ENCODE data around the gene SIGLEC6. TPM values are rescaled to one million over a fixed set of nuclear protein-coding genes. Genes with fewer than 3 reads are reported as not detected.
"Not testable (repeated sequence)": the region's sequence is repeated elsewhere in the genome, so short reads cannot be mapped to it uniquely, and the experiment has no call there.

Gene SIGLEC6
- polyA plus RNA-seq, 1 donor from 2014 or later = 27.6 TPM

GRCh38 chr19:51509823-51510660, 21.4 kb downstream of the SIGLEC6 start:
- Mint-ChIP-seq H3K4me1 (peaks cover 5 to 8% (median 6%) of the 10 kb centered on the region in 3 donors), H3K36me3 (no peaks in the 10 kb centered on the region), H3K27ac (no peak overlapping the region), H3K4me3 (no peak overlapping the region), H3K27me3 (peaks cover 2% of the 10 kb centered on the region), H3K9me3 (no peaks in the 10 kb centered on the region)

GRCh38 chr19:51508059-51508733, 23.3 kb downstream of the SIGLEC6 start:
- Mint-ChIP-seq H3K9me3 (peaks cover 0 to 9% (median 1%) of the 10 kb centered on the region in 3 donors), H3K4me1 (peaks cover 0 to 4% (median 3%) of the 10 kb centered on the region in 3 donors), H3K27me3 (peaks cover 2% of the 10 kb centered on the region), H3K36me3 (peaks cover 4% of the 10 kb centered on the region), H3K4me3 (no peak overlapping the region), H3K27ac (no peak overlapping the region)

GRCh38 chr19:51507640-51508058, 23.8 kb downstream of the SIGLEC6 start:
- no peaks in the 10 kb centered on the region for H3K27me3 Mint-ChIP-seq
- H3K36me3 Mint-ChIP-seq = peaks cover 4% of the 10 kb centered on the region
- H3K4me3 Mint-ChIP-seq = no peak overlapping the region
- no peak overlapping the region for H3K27ac Mint-ChIP-seq
- H3K4me1 Mint-ChIP-seq = peaks cover 0 to 5% (median 3%) of the 10 kb centered on the region in 3 donors
- peaks cover 0 to 9% (median 1%) of the 10 kb centered on the region in 3 donors for H3K9me3 Mint-ChIP-seq

- H3K36me3 Mint-ChIP-seq = peaks cover 4% of the 10 kb centered on the region
- no peak overlapping the region for H3K4me3 Mint-ChIP-seq
- peaks cover 0 to 5% (median 3%) of the 10 kb centered on the region in 3 donors for H3K4me1 Mint-ChIP-seq
- H3K27me3 Mint-ChIP-seq = no peaks in the 10 kb centered on the region
- H3K9me3 Mint-ChIP-seq = peaks cover 0 to 9% (median 1%) of the 10 kb centered on the region in 3 donors
- no peak overlapping the region for H3K27ac Mint-ChIP-seq
Measured at GRCh38 chr19:51507192-51507591, 24.3 kb downstream of the SIGLEC6 start.

- Mint-ChIP-seq H3K4me3 (no peak overlapping the region), H3K9me3 (peaks cover 0 to 9% (median 1%) of the 10 kb centered on the region in 3 donors), H3K4me1 (peaks cover 6 to 11% (median 7%) of the 10 kb centered on the region in 3 donors), H3K27me3 (peaks cover 2% of the 10 kb centered on the region), H3K36me3 (peaks cover 4% of the 10 kb centered on the region), H3K27ac (no peak overlapping the region)
Measured at GRCh38 chr19:51505904-51506303, 25.6 kb downstream of the SIGLEC6 start.

- Mint-ChIP-seq H3K4me1 (peaks cover 6 to 8% (median 7%) of the 10 kb centered on the region in 3 donors), H3K36me3 (peaks cover 4% of the 10 kb centered on the region), H3K9me3 (peaks cover 0 to 9% (median 1%) of the 10 kb centered on the region in 3 donors), H3K27ac (no peak overlapping the region), H3K4me3 (peak overlapping the region in 1 of 4 donors; percentile 27), H3K27me3 (peaks cover 2% of the 10 kb centered on the region)
Measured at GRCh38 chr19:51503896-51504295, 27.6 kb downstream of the SIGLEC6 start.

- Mint-ChIP-seq H3K27ac (no peak overlapping the region), H3K4me1 (peaks cover 7 to 12% (median 8%) of the 10 kb centered on the region in 3 donors), H3K4me3 (no peak overlapping the region), H3K9me3 (peaks cover 0 to 9% (median 1%) of the 10 kb centered on the region in 3 donors), H3K36me3 (peaks cover 4% of the 10 kb centered on the region), H3K27me3 (peaks cover 2% of the 10 kb centered on the region)
Measured at GRCh38 chr19:51503286-51503817, 28.1 kb downstream of the SIGLEC6 start.

- peaks cover 4% of the 10 kb centered on the region for H3K36me3 Mint-ChIP-seq
- peaks cover 8 to 12% (median 11%) of the 10 kb centered on the region in 3 donors for H3K4me1 Mint-ChIP-seq
- H3K27me3 Mint-ChIP-seq = peaks cover 2% of the 10 kb centered on the region
- H3K27ac Mint-ChIP-seq = no peak within 1 kb of the TSS
- H3K4me3 Mint-ChIP-seq = peak within 1 kb of the TSS in 2 of 4 donors; percentile 69 to 72
- peaks cover 0 to 9% (median 1%) of the 10 kb centered on the region in 3 donors for H3K9me3 Mint-ChIP-seq
Measured at GRCh38 chr19:51501594-51502263, 29.7 kb downstream of the SIGLEC6 start, which contains the start of gene SIGLEC12. Gene SIGLEC12 (minus strand): TSS chr19:51501800. CDS start chr19:51501733, 67 bp downstream.

- H3K4me3 Mint-ChIP-seq, H3K27ac Mint-ChIP-seq, H3K36me3 Mint-ChIP-seq, H3K9me3 Mint-ChIP-seq, H3K27me3 Mint-ChIP-seq: not testable (repeated sequence)
- H3K4me1 Mint-ChIP-seq = peaks cover 8 to 12% (median 11%) of the 10 kb centered on the region in 3 donors
Measured at GRCh38 chr19:51500931-51501330, 30.5 kb downstream of the SIGLEC6 start.

GRCh38 chr19:51497666-51498065, 33.8 kb downstream of the SIGLEC6 start:
- Mint-ChIP-seq H3K4me3 (no peak overlapping the region), H3K9me3 (no peaks in the 10 kb centered on the region), H3K36me3 (peaks cover 3% of the 10 kb centered on the region), H3K27ac (no peak overlapping the region), H3K27me3 (peaks cover 3% of the 10 kb centered on the region), H3K4me1 (peaks cover 10 to 12% (median 11%) of the 10 kb centered on the region in 3 donors)

GRCh38 chr19:51493776-51494175, 37.7 kb downstream of the SIGLEC6 start:
- peaks cover 3 to 5% (median 5%) of the 10 kb centered on the region in 3 donors for H3K4me1 Mint-ChIP-seq

GRCh38 chr19:51491586-51491985, 39.9 kb downstream of the SIGLEC6 start:
- Mint-ChIP-seq H3K27me3 (peaks cover 12% of the 10 kb centered on the region), H3K27ac (no peak overlapping the region), H3K36me3 (peaks cover 5% of the 10 kb centered on the region), H3K4me3 (no peak overlapping the region), H3K9me3 (no peaks in the 10 kb centered on the region), H3K4me1 (peaks cover 0 to 3% (median 1%) of the 10 kb centered on the region in 3 donors)

More at GRCh38 chr19:51493776-51494175, 37.7 kb downstream of the SIGLEC6 start:
- no peaks in the 10 kb centered on the region for H3K9me3 Mint-ChIP-seq
- H3K36me3 Mint-ChIP-seq = peaks cover 5% of the 10 kb centered on the region
- H3K4me3 Mint-ChIP-seq = no peak overlapping the region
- no peak overlapping the region for H3K27ac Mint-ChIP-seq
- peaks cover 10% of the 10 kb centered on the region for H3K27me3 Mint-ChIP-seq

GRCh38 chr19:51490676-51491075, 40.8 kb downstream of the SIGLEC6 start:
- peaks cover 0 to 8% (median 4%) of the 10 kb centered on the region in 3 donors for H3K4me1 Mint-ChIP-seq
- H3K27ac Mint-ChIP-seq = no peak overlapping the region
- H3K36me3 Mint-ChIP-seq = peaks cover 5% of the 10 kb centered on the region
- H3K27me3 Mint-ChIP-seq = peaks cover 12% of the 10 kb centered on the region
- no peak overlapping the region for H3K4me3 Mint-ChIP-seq
- peaks cover 0 to 3% (median 0%) of the 10 kb centered on the region in 3 donors for H3K9me3 Mint-ChIP-seq

GRCh38 chr19:51489113-51489512, 42.4 kb downstream of the SIGLEC6 start:
- Mint-ChIP-seq H3K4me3 (no peak overlapping the region), H3K27ac (no peak overlapping the region), H3K4me1 (peaks cover 0 to 8% (median 4%) of the 10 kb centered on the region in 3 donors), H3K9me3 (peaks cover 0 to 3% (median 0%) of the 10 kb centered on the region in 3 donors), H3K27me3 (peaks cover 12% of the 10 kb centered on the region), H3K36me3 (peaks cover 5% of the 10 kb centered on the region)
